H9 (cell line): Measurements from ENCODE around the gene DCUN1D2. TPM values are rescaled to one million over a fixed set of nuclear protein-coding genes. Genes with fewer than 3 reads are reported as not detected.

Experiments
- DNase-seq: peaks from one replicate; pipeline ENCODE4 v3.0.0-alpha.2; 2017
- H2AFZ ChIP-seq: one replicate; pipeline ENCODE4 v1.6.1; 2013; ENCODE audit warnings: mild to moderate bottlenecking, low read length, control low read depth, moderate library complexity
- H2AK5ac ChIP-seq: 2 replicates; pipeline ENCODE4 v1.6.1; 2013; ENCODE audit warnings: low read length, control low read depth, mixed read lengths; ENCODE audit not compliant: insufficient read length
- H2BK120ac ChIP-seq: one replicate; pipeline ENCODE4 v1.6.1; 2013; ENCODE audit warnings: low read depth, mild to moderate bottlenecking, low read length, control low read depth, inconsistent platforms; ENCODE audit not compliant: poor library complexity, severe bottlenecking
- H2BK12ac ChIP-seq: 2 replicates; pipeline ENCODE4 v1.6.1; 2013; ENCODE audit warnings: low read length, control low read depth, mixed read lengths, low read depth; ENCODE audit not compliant: insufficient read length
- H2BK15ac ChIP-seq: 2 replicates; pipeline ENCODE4 v1.6.1; 2013; ENCODE audit warnings: low read depth, low read length, control low read depth
- H2BK20ac ChIP-seq: one replicate; pipeline ENCODE4 v1.6.1; 2013; ENCODE audit warnings: low read depth, mild to moderate bottlenecking, low read length, control low read depth, inconsistent platforms; ENCODE audit not compliant: poor library complexity, severe bottlenecking
- H2BK5ac ChIP-seq: 2 replicates; pipeline ENCODE4 v1.6.1; 2013; ENCODE audit warnings: low read length, control low read depth, mixed read lengths; ENCODE audit not compliant: insufficient read length
- H3K14ac ChIP-seq: 2 replicates; pipeline ENCODE4 v1.6.1; 2013; ENCODE audit warnings: low read length, control low read depth; ENCODE audit not compliant: insufficient read depth
- H3K18ac ChIP-seq: 2 replicates; pipeline ENCODE4 v1.6.1; 2013; ENCODE audit warnings: low read depth, mild to moderate bottlenecking, mixed read lengths, low read length, control low read depth; ENCODE audit not compliant: insufficient read length
- H3K23ac ChIP-seq: 2 replicates; pipeline ENCODE4 v1.6.1; 2013; ENCODE audit warnings: low read length, control low read depth, mixed read lengths, low read depth; ENCODE audit not compliant: insufficient read length
- H3K23me2 ChIP-seq: 2 replicates; pipeline ENCODE4 v1.6.1; 2013; ENCODE audit warnings: low read depth, mild to moderate bottlenecking, mixed read lengths, low read length, control low read depth; ENCODE audit not compliant: insufficient read length, poor library complexity, severe bottlenecking
- H3K27ac ChIP-seq: 2 replicates; pipeline ENCODE4 v1.5.1; 2013; ENCODE audit warnings: low read length, control low read depth, mixed read lengths, low read depth; ENCODE audit not compliant: insufficient read length
- H3K27me3 ChIP-seq: 2 replicates; pipeline ENCODE4 v1.6.1; 2013; ENCODE audit warnings: low read length, control low read depth, inconsistent platforms; ENCODE audit not compliant: insufficient read depth
- H3K4ac ChIP-seq: 2 replicates; pipeline ENCODE4 v1.6.1; 2013; ENCODE audit warnings: low read depth, mild to moderate bottlenecking, control low read depth, inconsistent platforms, low read length, moderate library complexity
- H3K4me1 ChIP-seq: 2 replicates; pipeline ENCODE4 v1.6.1; 2013; ENCODE audit warnings: low read length, control low read depth, inconsistent platforms; ENCODE audit not compliant: insufficient read depth
- H3K4me2 ChIP-seq: 2 replicates; pipeline ENCODE4 v1.6.1; 2013; ENCODE audit warnings: low read length, control low read depth, mixed read lengths; ENCODE audit not compliant: insufficient read length, insufficient read depth
- H3K56ac ChIP-seq: 2 replicates; pipeline ENCODE4 v1.6.1; 2013; ENCODE audit warnings: low read depth, mild to moderate bottlenecking, mixed read lengths, low read length, control low read depth; ENCODE audit not compliant: insufficient read length
- H3K79me1 ChIP-seq: 2 replicates; pipeline ENCODE4 v1.6.1; 2013; ENCODE audit warnings: low read depth, mild to moderate bottlenecking, moderate library complexity, low read length, control low read depth, inconsistent platforms; ENCODE audit not compliant: insufficient read depth, poor library complexity, severe bottlenecking
- H3K79me2 ChIP-seq: 2 replicates; pipeline ENCODE4 v1.6.1; 2013; ENCODE audit warnings: low read length, control low read depth, inconsistent platforms; ENCODE audit not compliant: insufficient read depth
- H3K9ac ChIP-seq: 2 replicates; pipeline ENCODE4 v1.6.1; 2013; ENCODE audit warnings: low read length, control low read depth, mixed read lengths; ENCODE audit not compliant: insufficient read length; ENCODE audit errors: extremely low read depth
- H3K9me3 ChIP-seq: one replicate; pipeline ENCODE4 v1.6.1; 2013; ENCODE audit warnings: low read depth, low read length, inconsistent platforms; ENCODE audit not compliant: control insufficient read depth
- H3T11ph ChIP-seq: one replicate; pipeline ENCODE4 v1.6.1; 2013; ENCODE audit warnings: mild to moderate bottlenecking, low read length, control low read depth, inconsistent platforms
- H4K20me1 ChIP-seq: one replicate; pipeline ENCODE4 v1.6.1; 2013; ENCODE audit not compliant: control insufficient read depth, insufficient read length, insufficient read depth
- H4K5ac ChIP-seq: 2 replicates; pipeline ENCODE4 v1.6.1; 2013; ENCODE audit warnings: low read depth, mild to moderate bottlenecking, mixed read lengths, low read length, control low read depth; ENCODE audit not compliant: insufficient read length
- H4K8ac ChIP-seq: replicated peaks from 2 replicates; pipeline ENCODE4 v1.6.1; 2013; ENCODE audit warnings: low read length, control low read depth, mixed read lengths, low read depth; ENCODE audit not compliant: insufficient read length
- H4K91ac ChIP-seq: 2 replicates; pipeline ENCODE4 v1.6.1; 2013; ENCODE audit warnings: low read depth, mild to moderate bottlenecking, moderate library complexity, mixed read lengths, low read length, control low read depth; ENCODE audit not compliant: insufficient read length
- H3K27ac Mint-ChIP-seq, 3 experiments: 2 replicates in 2 of 3; 3 replicates in 1 of 3; pipeline ENCODE4 v1.8.0; 2020 to 2021; ENCODE audit warnings: mixed read lengths in 3 of 3, mild to moderate bottlenecking in 1 of 3, moderate library complexity in 1 of 3
- H3K27me3 Mint-ChIP-seq: 2 replicates; pipeline ENCODE4 v1.8.0; 2021; ENCODE audit warnings: low read depth, mild to moderate bottlenecking, moderate library complexity, mixed read lengths
- H3K36me3 Mint-ChIP-seq, 3 experiments: 2 replicates in 2 of 3; 3 replicates in 1 of 3; pipeline ENCODE4 v1.8.0; 2020 to 2021; ENCODE audit warnings: low read depth in 3 of 3, mixed read lengths in 3 of 3; ENCODE audit not compliant: insufficient read depth in 1 of 3
- H3K4me1 Mint-ChIP-seq, 2 experiments: 2 replicates each; pipeline ENCODE4 v1.8.0; 2020; ENCODE audit warnings: mixed read lengths in 2 of 2
- H3K4me3 Mint-ChIP-seq, 2 experiments: 2 replicates in 1 of 2; 3 replicates in 1 of 2; pipeline ENCODE4 v1.8.0; 2020 to 2021; ENCODE audit warnings: mild to moderate bottlenecking in 2 of 2, mixed read lengths in 2 of 2, moderate library complexity in 1 of 2
- H3K9me3 Mint-ChIP-seq, 2 experiments: 2 replicates in 1 of 2; 3 replicates in 1 of 2; pipeline ENCODE4 v1.8.0; 2020; ENCODE audit warnings: mild to moderate bottlenecking in 2 of 2, mixed read lengths in 2 of 2, moderate library complexity in 1 of 2
- CTCF ChIP-seq: fragments of 200-600 bp; sonication (generic); conservative IDR thresholded peaks from 3 replicates; pipeline ENCODE4 v1.8.0; 2021; ENCODE audit warnings: antibody characterized with exemption, mild to moderate bottlenecking
- WGBS: extraction: QIAGEN DNeasy Blood & Tissue Kit; methylation state at CpG from one replicate; pipeline ENCODE4 v1.1.7; 2013; ENCODE audit warnings: missing lambda C conversion rate, low lambda C conversion rate, mixed read lengths; ENCODE audit not compliant: insufficient read length; ENCODE audit errors: extremely low coverage; 5-methylcytosine and 5-hydroxymethylcytosine counted together
- total RNA-seq: library from RNA; stranded (reverse); gene quantifications from 2 replicates; pipeline ENCODE4 v1.2.1, GENCODE V29; 2021

The DCUN1D2 gene
- total RNA-seq, 1 experiment from 2014 or later = 36.8 TPM

- H4K8ac ChIP-seq = no peak overlapping the region
Measured at GRCh38 chr13:113460599-113460998, 29.9 kb downstream of the DCUN1D2 start.

More at GRCh38 chr13:113460599-113460998, 29.9 kb downstream of the DCUN1D2 start:
- H3K4ac ChIP-seq = no peak overlapping the region
- peaks cover 4 to 5% of the 10 kb centered on the region in 2 experiments; a peak in 3 of 4 replicates for H3K4me1 Mint-ChIP-seq
- H2BK12ac ChIP-seq = no peak overlapping the region
- no peaks in the 10 kb centered on the region for H3K27me3 Mint-ChIP-seq
- no peak overlapping the region for H3T11ph ChIP-seq
- no peaks in the 10 kb centered on the region for H4K20me1 ChIP-seq
- H3K4me1 ChIP-seq = no peaks in the 10 kb centered on the region
- H3K23ac ChIP-seq = no peak overlapping the region
- no peak overlapping the region for H2BK15ac ChIP-seq
- H3K79me2 ChIP-seq = no peaks in the 10 kb centered on the region
- no peak overlapping the region for H2AK5ac ChIP-seq
- H3K79me1 ChIP-seq = no peaks in the 10 kb centered on the region
- no peak overlapping the region for H3K18ac ChIP-seq
- H3K9me3 ChIP-seq = no peaks in the 10 kb centered on the region
- H3K27me3 ChIP-seq = no peaks in the 10 kb centered on the region
- H3K14ac ChIP-seq = no peak overlapping the region
- H3K9me3 Mint-ChIP-seq = no peaks in the 10 kb centered on the region
- H2BK20ac ChIP-seq = no peak overlapping the region
- no peak overlapping the region for H2AFZ ChIP-seq
- H3K23me2 ChIP-seq = no peaks in the 10 kb centered on the region
- H2BK120ac ChIP-seq = no peak overlapping the region
- peak overlapping the region in 1 of 3 experiments; percentile 76; a peak in 1 of 7 replicates for H3K27ac Mint-ChIP-seq
- peaks cover 35 to 79% (median 76%) of the 10 kb centered on the region in 3 experiments; a peak in 6 of 7 replicates for H3K36me3 Mint-ChIP-seq
- DNase-seq = no peak
- H2BK5ac ChIP-seq = no peak overlapping the region
- H4K91ac ChIP-seq = no peak overlapping the region
- H3K27ac ChIP-seq = no peak overlapping the region
- no peak overlapping the region for H3K4me2 ChIP-seq
- no peak for TF ChIP-seq CTCF
- no peak overlapping the region for H3K56ac ChIP-seq
- no peak overlapping the region for H3K9ac ChIP-seq
- H3K4me3 Mint-ChIP-seq = no peak overlapping the region
- no CpG with 5 or more reads among the region's 14 CpGs for WGBS
- no peak overlapping the region for H4K5ac ChIP-seq
